C4-2B (cell line): ENCODE data around the gene SH3GL3.

Source experiments
- H3K27ac ChIP-seq: fragments of 450-650 bp; 2 replicates; pipeline ENCODE4 v1.5.1; 2017
- CTCF ChIP-seq: fragments of 450-650 bp; conservative IDR thresholded peaks from 2 replicates; pipeline ENCODE4 v1.5.1; 2017; ENCODE audit warnings: mild to moderate bottlenecking
- ZFX ChIP-seq: fragments of 450-650 bp; IDR thresholded peaks from 2 replicates; pipeline ENCODE4 v1.6.1; 2017

Gene SH3GL3

GRCh38 chr15:83574345-83574744 is 127.2 kb downstream of the SH3GL3 start:
- TF ChIP-seq ZFX, result no peak
- no peak for TF ChIP-seq CTCF
- no peak overlapping the region for H3K27ac ChIP-seq

- H3K27ac ChIP-seq, result no peak overlapping the region
- no peak for TF ChIP-seq ZFX
- TF ChIP-seq CTCF, result no peak
Measured at GRCh38 chr15:83578691-83579090, 131.6 kb downstream of the SH3GL3 start.

GRCh38 chr15:83581381-83581780 is 134.2 kb downstream of the SH3GL3 start:
- no peak overlapping the region for H3K27ac ChIP-seq

GRCh38 chr15:83582381-83582780 is 135.2 kb downstream of the SH3GL3 start:
- no peak overlapping the region for H3K27ac ChIP-seq
- TF ChIP-seq CTCF, result no peak
- no peak for TF ChIP-seq ZFX

More at GRCh38 chr15:83581381-83581780, 134.2 kb downstream of the SH3GL3 start:
- TF ChIP-seq ZFX (no peak), CTCF (no peak)

GRCh38 chr15:83585601-83586335 is 138.6 kb downstream of the SH3GL3 start:
- H3K27ac ChIP-seq, result no peak overlapping the region
- TF ChIP-seq CTCF (no peak), ZFX (no peak)

GRCh38 chr15:83587091-83587490 is 139.9 kb downstream of the SH3GL3 start:
- no peak for TF ChIP-seq ZFX

GRCh38 chr15:83588441-83588840 is 141.3 kb downstream of the SH3GL3 start:
- no peak overlapping the region for H3K27ac ChIP-seq
- TF ChIP-seq ZFX (no peak), CTCF (no peak)

More at GRCh38 chr15:83587091-83587490, 139.9 kb downstream of the SH3GL3 start:
- H3K27ac ChIP-seq, result no peak overlapping the region
